ENCODE data around the gene THBS2. TPM values are rescaled to one million over a fixed set of nuclear protein-coding genes. Genes with fewer than 3 reads are reported as not detected.

THBS2 gene
- total RNA-seq, 1 donor from 2014 or later, result not detected

GRCh38 chr6:169249057-169249456 is 4.6 kb downstream of the THBS2 start:
- no peak for DNase-seq (ENCODE audit: low read depth in 2 of 2)

GRCh38 chr6:169248521-169248971 is 5.1 kb downstream of the THBS2 start:
- DNase-seq (ENCODE audit: low read depth in 2 of 2), result no peak

GRCh38 chr6:169247991-169248390 is 5.7 kb downstream of the THBS2 start:
- DNase-seq (ENCODE audit: low read depth in 2 of 2), result no peak

- no peak for DNase-seq (ENCODE audit: low read depth in 2 of 2)
Observed at GRCh38 chr6:169247419-169247818, 6.2 kb downstream of the THBS2 start.

GRCh38 chr6:169246445-169246844 is 7.2 kb downstream of the THBS2 start:
- DNase-seq (ENCODE audit: low read depth in 2 of 2), result no peak

- no peak for DNase-seq (ENCODE audit: low read depth in 2 of 2)
Observed at GRCh38 chr6:169244684-169245383, 8.8 kb downstream of the THBS2 start.

- no peak for DNase-seq (ENCODE audit: low read depth in 2 of 2)
Observed at GRCh38 chr6:169243661-169244060, 10.0 kb downstream of the THBS2 start.

GRCh38 chr6:169243186-169243585 is 10.5 kb downstream of the THBS2 start:
- no peak for DNase-seq (ENCODE audit: low read depth in 2 of 2)

- no peak for DNase-seq (ENCODE audit: low read depth in 2 of 2)
Observed at GRCh38 chr6:169241688-169242350, 11.8 kb downstream of the THBS2 start.

GRCh38 chr6:169240591-169241390 is 12.9 kb downstream of the THBS2 start:
- DNase-seq (ENCODE audit: low read depth in 2 of 2), result no peak

GRCh38 chr6:169240125-169240524 is 13.5 kb downstream of the THBS2 start:
- DNase-seq (ENCODE audit: low read depth in 2 of 2), result no peak

- no peak for DNase-seq (ENCODE audit: low read depth in 2 of 2)
Observed at GRCh38 chr6:169239181-169239580, 14.5 kb downstream of the THBS2 start.

GRCh38 chr6:169238766-169239165 is 14.9 kb downstream of the THBS2 start:
- no peak for DNase-seq (ENCODE audit: low read depth in 2 of 2)

GRCh38 chr6:169237496-169238134 is 16.0 kb downstream of the THBS2 start:
- DNase-seq (ENCODE audit: low read depth in 2 of 2), result no peak

- no peak for DNase-seq (ENCODE audit: low read depth in 2 of 2)
Observed at GRCh38 chr6:169236988-169237387, 16.7 kb downstream of the THBS2 start.

- no peak for DNase-seq (ENCODE audit: low read depth in 2 of 2)
Observed at GRCh38 chr6:169236545-169236944, 17.1 kb downstream of the THBS2 start.

- no peak for DNase-seq (ENCODE audit: low read depth in 2 of 2)
Observed at GRCh38 chr6:169235286-169235685, 18.4 kb downstream of the THBS2 start.

- DNase-seq (ENCODE audit: low read depth in 2 of 2), result no peak
Observed at GRCh38 chr6:169234634-169235033, 19.0 kb downstream of the THBS2 start.

GRCh38 chr6:169233832-169234231 is 19.8 kb downstream of the THBS2 start:
- no peak for DNase-seq (ENCODE audit: low read depth in 2 of 2)

GRCh38 chr6:169233181-169233580 is 20.5 kb downstream of the THBS2 start:
- no peak for DNase-seq (ENCODE audit: low read depth in 2 of 2)

- DNase-seq (ENCODE audit: low read depth in 2 of 2), result no peak
Observed at GRCh38 chr6:169232507-169232931, 21.1 kb downstream of the THBS2 start.
